Lung (tissue), 12 donors: Measurements from ENCODE around the gene RBP5. TPM values are rescaled to one million over a fixed set of nuclear protein-coding genes. Genes with fewer than 3 reads are reported as not detected.

ENCODE experiments used
- ATAC-seq: fragments of 200-7000 bp; cut with Tn5 transposase; one replicate; pipeline ENCODE4 v1.9.1; 2020; ENCODE audit warnings: moderate number of reproducible peaks; ENCODE audit not compliant: insufficient read depth, low FRiP score
- DNase-seq, 3 donors: peaks; one replicate each; pipeline ENCODE4 v3.0.0-alpha.2; 2013 to 2017
- H3K27ac ChIP-seq, 2 donors: one replicate each; pipeline ENCODE4 v1.5.1; 2013; ENCODE audit warnings: mild to moderate bottlenecking in 2 of 2, moderate library complexity in 2 of 2, control low read depth in 1 of 2, inconsistent platforms in 1 of 2, low read depth in 1 of 2, low read length in 1 of 2
- H3K27me3 ChIP-seq, 3 donors: one replicate each; pipeline ENCODE4 v1.5.1; 2013; ENCODE audit warnings: low read length in 2 of 3; ENCODE audit not compliant: control insufficient read depth in 3 of 3, insufficient read depth in 3 of 3
- H3K36me3 ChIP-seq, 4 donors: one replicate each; pipeline ENCODE4 v1.5.1; 2013; ENCODE audit warnings: low read length in 4 of 4, mild to moderate bottlenecking in 1 of 4, moderate library complexity in 1 of 4; ENCODE audit not compliant: control insufficient read depth in 4 of 4, insufficient read depth in 4 of 4
- H3K4me1 ChIP-seq, 5 donors: one replicate each; pipeline ENCODE4 v1.5.1; 2013; ENCODE audit warnings: low read length in 5 of 5, mild to moderate bottlenecking in 2 of 5, moderate library complexity in 1 of 5; ENCODE audit not compliant: control insufficient read depth in 5 of 5, insufficient read depth in 5 of 5
- H3K4me3 ChIP-seq: one replicate; pipeline ENCODE4 v1.5.1; 2013; ENCODE audit warnings: mild to moderate bottlenecking, control low read depth, moderate library complexity
- H3K9ac ChIP-seq, 2 donors: one replicate each; pipeline ENCODE4 v1.5.1; 2013; ENCODE audit warnings: low read length in 2 of 2, control low read depth in 1 of 2; ENCODE audit not compliant: insufficient read depth in 1 of 2
- H3K9me3 ChIP-seq, 4 donors: one replicate each; pipeline ENCODE4 v1.5.1; 2013; ENCODE audit warnings: low read length in 3 of 4, mild to moderate bottlenecking in 1 of 4, moderate library complexity in 1 of 4; ENCODE audit not compliant: control insufficient read depth in 4 of 4, insufficient read depth in 3 of 4
- CTCF ChIP-seq: IDR thresholded peaks from 2 replicates; pipeline ENCODE4 v1.5.1; 2012; ENCODE audit warnings: mild to moderate bottlenecking; ENCODE audit errors: control extremely low read depth, extremely low read depth
- WGBS, 2 donors: extraction: QIAGEN DNeasy Blood & Tissue Kit; methylation state at CpG; one replicate each; pipeline ENCODE4 v1.1.7; 2013; 5-methylcytosine and 5-hydroxymethylcytosine counted together
- polyA plus RNA-seq, 2 donors: library from polyadenylated mRNA; stranded (reverse); fragments of 200-250 nt; gene quantifications; one replicate each; pipeline ENCODE4 v1.2.1, GENCODE V29; 2013
- total RNA-seq, 2 donors: library from RNA; depleted of rRNA in 1 of 2; stranded (reverse); fragments of >200 nt in 1 of 2; gene quantifications; one replicate each; pipeline ENCODE4 v1.2.1, GENCODE V29; 2014 to 2021
- donor health status: control.
- donor health status: control.
- donor health status: Bipolar disorder and iron deficiency.
- donor health status: healthy.
- donor health status: DM: yes; HTN: yes; CAD: no.

Gene RBP5
- total and polyA plus RNA-seq, 4 donors: 1.9 to 3.3 (median 2.4) TPM

GRCh38 chr12:7158781-7159609, 30.3 kb upstream of the RBP5 start:
- Histone ChIP-seq H3K4me1 (peaks cover 0 to 18% (median 3%) of the 10 kb centered on the region in 5 donors), H3K4me3 (no peak overlapping the region), H3K27me3 (peaks cover 0 to 3% (median 0%) of the 10 kb centered on the region in 3 donors), H3K9me3 (no peaks in the 10 kb centered on the region), H3K36me3 (peaks cover 0 to 12% (median 0%) of the 10 kb centered on the region in 4 donors), H3K27ac (no peak overlapping the region), H3K9ac (no peak overlapping the region)
- no peak for DNase-seq
- no peak for TF ChIP-seq CTCF
- WGBS, 2 donors: 71 to 79% methylated on average over 10 of the region's 10 CpGs
- no peak for ATAC-seq

DNA sequence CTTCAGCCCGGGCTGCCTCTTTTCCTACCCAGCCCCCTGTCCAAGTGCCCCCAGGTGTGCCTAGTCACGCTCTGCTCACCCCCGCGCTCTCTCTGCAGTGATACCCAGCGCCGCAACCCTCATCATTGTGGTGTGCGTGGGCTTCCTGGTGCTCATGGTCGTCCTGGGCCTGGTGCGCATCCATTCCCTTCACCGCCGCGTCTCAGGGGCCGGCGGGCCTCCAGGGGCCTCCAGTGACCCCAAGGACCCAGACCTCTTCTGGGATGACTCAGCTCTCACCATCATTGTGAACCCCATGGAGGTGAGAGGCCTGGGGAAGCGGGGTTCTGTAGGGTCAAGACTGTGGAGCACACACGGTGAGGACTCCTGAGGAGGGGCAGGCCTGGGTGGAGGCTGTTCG, 28.7 kb upstream of the RBP5 start:
- Histone ChIP-seq H3K27ac (no peak overlapping the region), H3K4me1 (peaks cover 0 to 23% (median 3%) of the 10 kb centered on the region in 5 donors), H3K4me3 (no peak overlapping the region), H3K9ac (no peak overlapping the region), H3K36me3 (peaks cover 0 to 12% (median 0%) of the 10 kb centered on the region in 4 donors), H3K9me3 (no peaks in the 10 kb centered on the region), H3K27me3 (no peaks in the 10 kb centered on the region)
- ATAC-seq: no peak
- DNase-seq: no peak
- TF ChIP-seq CTCF: no peak
- 94 to 95% methylated on average over 17 of the region's 17 CpGs for WGBS, 2 donors

- 79 to 86% methylated on average over 23 of the region's 24 CpGs for WGBS, 2 donors
Observed at GRCh38 chr12:7156259-7157197, 27.8 kb upstream of the RBP5 start.

More at GRCh38 chr12:7156259-7157197, 27.8 kb upstream of the RBP5 start:
- H3K27me3 ChIP-seq: no peaks in the 10 kb centered on the region
- H3K9me3 ChIP-seq: no peaks in the 10 kb centered on the region
- H3K27ac ChIP-seq: peak overlapping the region in 1 of 2 donors; percentile 59
- DNase-seq (no peak), ATAC-seq (no peak)
- H3K4me1 ChIP-seq: peaks cover 0 to 23% (median 3%) of the 10 kb centered on the region in 5 donors
- TF ChIP-seq CTCF: no peak
- peak overlapping the region; percentile 24 for H3K4me3 ChIP-seq
- H3K9ac ChIP-seq: no peak overlapping the region
- peaks cover 0 to 12% (median 0%) of the 10 kb centered on the region in 4 donors for H3K36me3 ChIP-seq
